Keratinocyte (primary cell): Measurements from ENCODE around the gene NDUFS2.

Source experiments
- CTCF ChIP-seq, 3 experiments: IDR thresholded peaks in 1 of 3; conservative IDR thresholded peaks in 1 of 3; optimal IDR thresholded peaks in 1 of 3; 2 replicates in 2 of 3; 3 replicates in 1 of 3; pipeline versions ENCODE3 to v1.5.1; 2011; ENCODE audit warnings: low read length in 3 of 3, mild to moderate bottlenecking in 3 of 3, moderate library complexity in 2 of 3, control low read depth in 1 of 3, inconsistent platforms in 1 of 3; ENCODE audit not compliant: insufficient read depth in 2 of 3; ENCODE audit errors: extremely low read depth in 1 of 3
- EZH2 ChIP-seq: IDR thresholded peaks from one replicate; pipeline ENCODE4 v1.6.1; 2012; ENCODE audit warnings: inconsistent platforms, mild to moderate bottlenecking, low read length, moderate library complexity

GRCh38 chr1:161251579-161251978, 49.4 kb downstream of the NDUFS2 start:
- no peak for TF ChIP-seq CTCF (optimal IDR thresholded peaks at IDR 0.05 in 1 of 3, IDR thresholded peaks at IDR 0.05 in 1 of 3, conservative IDR thresholded peaks at IDR 0.05 in 1 of 3; ENCODE audit: extremely low read depth in 1 of 3, insufficient read depth in 2 of 3, low read length in 3 of 3)
- no peak for TF ChIP-seq EZH2
